ENCODE measurements around the gene PSMD6. TPM values are rescaled to one million over a fixed set of nuclear protein-coding genes. Genes with fewer than 3 reads are reported as not detected.

The PSMD6 gene
- polyA plus RNA-seq, 1 donor from 2014 or later = 150 TPM

GRCh38 chr3:64053581-64053980, 30.3 kb upstream of the PSMD6 start:
- peak overlapping the region; percentile 23 for H2AFZ ChIP-seq (ENCODE audit: low read depth, low read length)
- no peaks in the 10 kb centered on the region for H3K79me2 ChIP-seq (replicated peaks; ENCODE audit: insufficient read depth, low read length)
- H3K4me2 ChIP-seq (ENCODE audit: low read length) = peak overlapping the region; percentile 43
- peak overlapping the region; percentile 45 for H3K4me3 ChIP-seq (ENCODE audit: low read length)
- TF ChIP-seq SMC3 (conservative IDR thresholded peaks at IDR 0.05; ENCODE audit: poor library complexity) (peak; percentile 46), REST (IDR thresholded peaks at IDR 0.05; ENCODE audit: borderline replicate concordance) (peak; percentile 93), EP300 (conservative IDR thresholded peaks at IDR 0.05; ENCODE audit: poor library complexity, severe bottlenecking) (peak; percentile 78), TAF1 (IDR thresholded peaks at IDR 0.05; ENCODE audit: low read depth) (no peak), POLR2AphosphoS5 (IDR thresholded peaks at IDR 0.05) (peak; percentile 59), MXI1 (conservative IDR thresholded peaks at IDR 0.05; ENCODE audit: poor library complexity, severe bottlenecking) (peak; percentile 68), RAD21 (conservative IDR thresholded peaks at IDR 0.05) (peak; percentile 40), EZH2 (IDR thresholded peaks at IDR 0.05; ENCODE audit: borderline replicate concordance, insufficient read depth, low read length, poor library complexity, severe bottlenecking) (no peak)
- TF ChIP-seq, protein P1, sequence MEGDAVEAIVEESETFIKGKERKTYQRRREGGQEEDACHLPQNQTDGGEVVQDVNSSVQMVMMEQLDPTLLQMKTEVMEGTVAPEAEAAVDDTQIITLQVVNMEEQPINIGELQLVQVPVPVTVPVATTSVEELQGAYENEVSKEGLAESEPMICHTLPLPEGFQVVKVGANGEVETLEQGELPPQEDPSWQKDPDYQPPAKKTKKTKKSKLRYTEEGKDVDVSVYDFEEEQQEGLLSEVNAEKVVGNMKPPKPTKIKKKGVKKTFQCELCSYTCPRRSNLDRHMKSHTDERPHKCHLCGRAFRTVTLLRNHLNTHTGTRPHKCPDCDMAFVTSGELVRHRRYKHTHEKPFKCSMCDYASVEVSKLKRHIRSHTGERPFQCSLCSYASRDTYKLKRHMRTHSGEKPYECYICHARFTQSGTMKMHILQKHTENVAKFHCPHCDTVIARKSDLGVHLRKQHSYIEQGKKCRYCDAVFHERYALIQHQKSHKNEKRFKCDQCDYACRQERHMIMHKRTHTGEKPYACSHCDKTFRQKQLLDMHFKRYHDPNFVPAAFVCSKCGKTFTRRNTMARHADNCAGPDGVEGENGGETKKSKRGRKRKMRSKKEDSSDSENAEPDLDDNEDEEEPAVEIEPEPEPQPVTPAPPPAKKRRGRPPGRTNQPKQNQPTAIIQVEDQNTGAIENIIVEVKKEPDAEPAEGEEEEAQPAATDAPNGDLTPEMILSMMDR (IDR thresholded peaks at IDR 0.05; ENCODE audit: poor library complexity, severe bottlenecking) = no peak
- H3K27me3 ChIP-seq (ENCODE audit: insufficient read depth, low read depth, low read length) = no peaks in the 10 kb centered on the region
- no peaks in the 10 kb centered on the region for H3K9me2 ChIP-seq (ENCODE audit: insufficient read depth, low read length)
- no peaks in the 10 kb centered on the region for H3F3A ChIP-seq (ENCODE audit: insufficient read depth, low read length, poor library complexity, severe bottlenecking)
- no peaks in the 10 kb centered on the region for H4K20me1 ChIP-seq (ENCODE audit: insufficient read depth)
- H3K36me3 ChIP-seq (ENCODE audit: insufficient read depth, low read length) = no peaks in the 10 kb centered on the region
- peak overlapping the region; percentile 94 for H3K27ac ChIP-seq (ENCODE audit: low read length)
- H3K9ac ChIP-seq (ENCODE audit: low read length) = peak overlapping the region; percentile 58
- H3K9me3 ChIP-seq (ENCODE audit: low read length) = no peaks in the 10 kb centered on the region

DNA sequence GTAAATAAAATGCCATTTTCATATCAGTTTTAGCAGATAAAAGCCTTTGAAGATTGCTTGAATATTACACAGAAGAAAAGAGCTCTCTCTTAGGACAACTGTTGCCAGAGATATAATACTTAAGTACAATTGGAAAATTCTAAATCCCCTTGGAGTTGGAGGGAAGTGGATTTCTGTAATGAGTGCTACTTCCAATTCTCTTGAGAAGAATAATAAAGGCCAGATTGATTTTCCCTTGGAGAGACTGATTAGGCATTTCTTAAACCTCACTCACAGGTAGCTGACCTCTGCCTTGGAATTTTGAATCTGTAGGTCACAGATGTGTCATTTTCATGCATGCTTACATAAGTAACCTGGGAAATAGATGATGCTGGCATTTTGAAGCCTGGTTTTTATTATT, 29.8 kb upstream of the PSMD6 start:
- H3K4me2 ChIP-seq (ENCODE audit: low read length) = peak overlapping the region; percentile 43
- no peaks in the 10 kb centered on the region for H3K79me2 ChIP-seq (replicated peaks; ENCODE audit: insufficient read depth, low read length)
- H3K4me3 ChIP-seq (ENCODE audit: low read length) = peak overlapping the region; percentile 45
- no peaks in the 10 kb centered on the region for H3K9me2 ChIP-seq (ENCODE audit: insufficient read depth, low read length)
- peak overlapping the region; percentile 58 for H3K9ac ChIP-seq (ENCODE audit: low read length)
- no peaks in the 10 kb centered on the region for H3K27me3 ChIP-seq (ENCODE audit: insufficient read depth, low read depth, low read length)
- no peaks in the 10 kb centered on the region for H4K20me1 ChIP-seq (ENCODE audit: insufficient read depth)
- H3K36me3 ChIP-seq (ENCODE audit: insufficient read depth, low read length) = no peaks in the 10 kb centered on the region
- TF ChIP-seq SMC3 (conservative IDR thresholded peaks at IDR 0.05; ENCODE audit: poor library complexity) (no peak), TAF1 (IDR thresholded peaks at IDR 0.05; ENCODE audit: low read depth) (no peak), REST (IDR thresholded peaks at IDR 0.05; ENCODE audit: borderline replicate concordance) (no peak), MXI1 (conservative IDR thresholded peaks at IDR 0.05; ENCODE audit: poor library complexity, severe bottlenecking) (no peak), EZH2 (IDR thresholded peaks at IDR 0.05; ENCODE audit: borderline replicate concordance, insufficient read depth, low read length, poor library complexity, severe bottlenecking) (no peak), POLR2AphosphoS5 (IDR thresholded peaks at IDR 0.05) (no peak), RAD21 (conservative IDR thresholded peaks at IDR 0.05) (no peak), EP300 (conservative IDR thresholded peaks at IDR 0.05; ENCODE audit: poor library complexity, severe bottlenecking) (no peak)
- TF ChIP-seq, protein P1 (IDR thresholded peaks at IDR 0.05; ENCODE audit: poor library complexity, severe bottlenecking) = no peak
- peak overlapping the region; percentile 94 for H3K27ac ChIP-seq (ENCODE audit: low read length)
- H2AFZ ChIP-seq (ENCODE audit: low read depth, low read length) = no peak overlapping the region
- H3F3A ChIP-seq (ENCODE audit: insufficient read depth, low read length, poor library complexity, severe bottlenecking) = no peaks in the 10 kb centered on the region
- H3K9me3 ChIP-seq (ENCODE audit: low read length) = no peaks in the 10 kb centered on the region

Data from neural cell (in vitro differentiated cells).